HepG2 (cell line): ENCODE data around the gene BLVRA. TPM values are rescaled to one million over a fixed set of nuclear protein-coding genes. Genes with fewer than 3 reads are reported as not detected.

Experiments
- ATAC-seq: fragments of 200-7000 bp; cut with Tn5 transposase; 3 replicates; pipeline ENCODE4 v1.9.1; 2020; ENCODE audit warnings: mild to moderate bottlenecking, moderate library complexity
- BruUV-seq: library from RNA; stranded (reverse); fragments of 400-500 nt; replicated peaks from 2 replicates; lab custom pipeline; 2021; lab: Mats Ljungman, UMichigan
- CTCF ChIA-PET: fragments of 300-600 bp; formaldehyde crosslinking; extraction: SDS; loops from one replicate; lab custom pipeline; 2021; ENCODE audit warnings: low total read pairs, inconsistent platforms, low intra/inter-chr PET ratio; lab: Yijun Ruan, JAX
- POLR2A ChIA-PET: fragments of 350-600 bp; sonication (Branson Sonifier 250); formaldehyde crosslinking; loops from one replicate; lab custom pipeline; 2020; ENCODE audit warnings: antibody characterized with exemption, inconsistent platforms; lab: Yijun Ruan, JAX
- DNase-seq: peaks from one replicate; pipeline ENCODE4 v3.0.0-alpha.2; 2015; ENCODE audit warnings: low spot score
- FAIRE-seq: peaks from 3 replicates; lab custom pipeline; 2011; peaks lifted over from hg19 to GRCh38; lab: Jason Lieb, UNC
- H2AFZ ChIP-seq: one replicate; pipeline ENCODE4 v1.6.1; 2011; ENCODE audit warnings: low read length, inconsistent platforms
- H3K27ac ChIP-seq: fragments of 300-600 bp; 3 replicates; pipeline ENCODE4 v1.8.0; 2011; ENCODE audit warnings: mixed run types, mild to moderate bottlenecking, mixed read lengths, low read length, inconsistent platforms; ENCODE audit not compliant: insufficient read depth; ENCODE audit errors: extremely low read length
- H3K27me3 ChIP-seq, 2 experiments: fragments of 200-600 bp in 1 of 2; 2 replicates in 1 of 2; 3 replicates in 1 of 2; pipeline versions ENCODE4 v1.6.0 to v1.8.0; 2011; ENCODE audit warnings: low read length in 2 of 2, mild to moderate bottlenecking in 2 of 2, moderate library complexity in 2 of 2, inconsistent platforms in 1 of 2; ENCODE audit not compliant: insufficient read depth in 2 of 2, control insufficient read depth in 1 of 2
- H3K36me3 ChIP-seq, 2 experiments: fragments of 200-600 bp in 1 of 2; replicated peaks in 1 of 2; 2 replicates in 1 of 2; 3 replicates in 1 of 2; pipeline versions ENCODE4 v1.5.1 to v1.8.0; 2011; ENCODE audit warnings: low read length in 2 of 2, inconsistent platforms in 1 of 2; ENCODE audit not compliant: insufficient read depth in 2 of 2, control insufficient read depth in 1 of 2
- H3K4me1 ChIP-seq: 2 replicates; pipeline ENCODE4 v1.5.1; 2012; ENCODE audit warnings: low read length, inconsistent platforms; ENCODE audit not compliant: insufficient read depth
- H3K4me2 ChIP-seq: 2 replicates; pipeline ENCODE4 v1.6.0; 2011; ENCODE audit warnings: low read depth, low read length, inconsistent platforms
- H3K4me3 ChIP-seq, 3 experiments: fragments of 200-600 bp in 1 of 3; sonication (generic), shearing (Covaris generic) in 1 of 3; replicated peaks in 1 of 3; 2 replicates each; pipeline ENCODE4 v1.5.1; 2011 to 2016; ENCODE audit warnings: low read length in 3 of 3, inconsistent platforms in 2 of 3, low read depth in 2 of 3, mild to moderate bottlenecking in 2 of 3, control low read depth in 1 of 3, mixed read lengths in 1 of 3; ENCODE audit not compliant: insufficient read depth in 1 of 3
- H3K79me2 ChIP-seq: one replicate; pipeline ENCODE4 v1.6.1; 2011; ENCODE audit warnings: low read length, inconsistent platforms; ENCODE audit not compliant: insufficient read depth
- H3K9ac ChIP-seq: 2 replicates; pipeline ENCODE4 v1.6.0; 2011; ENCODE audit warnings: mild to moderate bottlenecking, low read depth, low read length, inconsistent platforms; ENCODE audit not compliant: insufficient read depth
- H3K9me3 ChIP-seq: 2 replicates; pipeline ENCODE4 v1.5.1; 2012; ENCODE audit warnings: mild to moderate bottlenecking, low read length
- H4K20me1 ChIP-seq: 2 replicates; pipeline ENCODE4 v1.6.0; 2011; ENCODE audit warnings: inconsistent platforms, mild to moderate bottlenecking, low read length, moderate library complexity; ENCODE audit not compliant: insufficient read depth
- ARID2 ChIP-seq: sonication (generic); formaldehyde crosslinking; IDR thresholded peaks from 2 replicates; pipeline ENCODE4 v1.8.1; 2022; ENCODE audit warnings: mild to moderate bottlenecking, missing genetic modification reagents, borderline replicate concordance
- BCL3 ChIP-seq: sonication (generic); formaldehyde crosslinking; IDR thresholded peaks from 2 replicates; pipeline ENCODE4 v1.5.1; 2020; ENCODE audit warnings: mild to moderate bottlenecking, missing genetic modification reagents, moderate library complexity
- CHCHD3 ChIP-seq: sonication (generic); formaldehyde crosslinking; IDR thresholded peaks from 2 replicates; pipeline ENCODE4 v1.8.0; 2022; ENCODE audit warnings: mild to moderate bottlenecking, missing genetic modification reagents, moderate library complexity
- JUNB ChIP-seq: sonication (generic); formaldehyde crosslinking; IDR thresholded peaks from 2 replicates; pipeline ENCODE4 v1.8.0; 2022; ENCODE audit warnings: missing genetic modification reagents, mild to moderate bottlenecking, borderline replicate concordance
- PRMT3 ChIP-seq: sonication (generic); formaldehyde crosslinking; IDR thresholded peaks from 2 replicates; pipeline ENCODE4 v1.8.1; 2022; ENCODE audit warnings: low read depth, mild to moderate bottlenecking, moderate library complexity, missing genetic modification reagents, borderline replicate concordance
- RAD21 ChIP-seq: fragments of 450-650 bp; formaldehyde crosslinking; IDR thresholded peaks from 2 replicates; pipeline ENCODE4 v1.5.0; 2020; ENCODE audit warnings: mild to moderate bottlenecking
- REL ChIP-seq: sonication (generic); formaldehyde crosslinking; conservative IDR thresholded peaks from 2 replicates; pipeline ENCODE4 v1.8.0; 2022; ENCODE audit warnings: mild to moderate bottlenecking, missing genetic modification reagents, moderate library complexity
- SP5 ChIP-seq: IDR thresholded peaks from 2 replicates; pipeline ENCODE4 v1.6.1; 2016; ENCODE audit warnings: low read depth, borderline replicate concordance
- STAG1 ChIP-seq: sonication (generic); formaldehyde crosslinking; IDR thresholded peaks from 2 replicates; pipeline ENCODE4 v1.4.0; 2020; ENCODE audit warnings: missing genetic modification reagents
- ZBTB38 ChIP-seq: sonication (generic); formaldehyde crosslinking; IDR thresholded peaks from 2 replicates; pipeline ENCODE4 v1.5.1; 2020; ENCODE audit warnings: mild to moderate bottlenecking, missing genetic modification reagents
- ZNF136 ChIP-seq: sonication (generic); formaldehyde crosslinking; IDR thresholded peaks from 2 replicates; pipeline ENCODE4 v1.8.1; 2022; ENCODE audit warnings: low read depth, mild to moderate bottlenecking, moderate library complexity, missing genetic modification reagents
- ZNF468 ChIP-seq: sonication (generic); formaldehyde crosslinking; IDR thresholded peaks from 2 replicates; pipeline ENCODE4 v1.8.0; 2022; ENCODE audit warnings: mild to moderate bottlenecking, moderate library complexity, missing genetic modification reagents
- ZNF501 ChIP-seq: sonication (generic); formaldehyde crosslinking; IDR thresholded peaks from 2 replicates; pipeline ENCODE4 v1.5.1; 2020; ENCODE audit warnings: mild to moderate bottlenecking, moderate library complexity, missing genetic modification reagents
- ZNF572 ChIP-seq: sonication (generic); formaldehyde crosslinking; IDR thresholded peaks from 2 replicates; pipeline ENCODE4 v1.5.1; 2020; ENCODE audit warnings: mild to moderate bottlenecking, missing genetic modification reagents
- ZNF589 ChIP-seq: sonication (generic); formaldehyde crosslinking; conservative IDR thresholded peaks from 2 replicates; pipeline ENCODE4 v1.8.0; 2022; ENCODE audit warnings: mild to moderate bottlenecking, moderate library complexity, missing genetic modification reagents
- ZNF75D ChIP-seq: sonication (generic); formaldehyde crosslinking; IDR thresholded peaks from 2 replicates; pipeline ENCODE4 v1.8.1; 2023; ENCODE audit warnings: missing genetic modification reagents, mild to moderate bottlenecking, borderline replicate concordance
- WGBS: methylation state at CpG from one replicate; pipeline ENCODE4 v1.1.6; 2017; ENCODE audit warnings: low lambda C conversion rate; 5-methylcytosine and 5-hydroxymethylcytosine counted together
- in situ Hi-C: cut with HindIII; loops from 2 replicates; pipeline ENCODE4 v1.10.0; 2017; ENCODE audit warnings: low pct_unique_long_range_greater_than_20kb; ENCODE audit not compliant: extremely low pct_ligation_motif_present
- intact Hi-C: fragments of 100-400 bp; cut with micrococcal nuclease; formaldehyde crosslinking; loops from one replicate; pipeline ENCODE4 v1.10.0; 2022; ENCODE audit not compliant: unreplicated experiment
- polyA plus RNA-seq, 8 experiments: library from polyadenylated mRNA; depleted of rRNA in 3 of 8; stranded (reverse) in 7 of 8; unstranded in 1 of 8; fragments of >200 nt; fragmentation: Illumina TruSeq in 4 of 8; extraction: Trizol in 4 of 8; gene quantifications; 2 replicates each; pipeline versions ENCODE4 v1.2.1 to v1.2.3, GENCODE V29; 2011 to 2016; ENCODE audit warnings: low read depth in 4 of 8, missing spikeins in 1 of 8, mixed read lengths in 1 of 8; ENCODE audit not compliant: insufficient read depth in 1 of 8
- total RNA-seq, 5 experiments: library from RNA; depleted of rRNA; stranded (reverse); fragments of >200 nt; fragmentation: Illumina TruSeq; extraction: Trizol; gene quantifications; 2 replicates each; pipeline ENCODE4 v1.2.3, GENCODE V29; 2016; ENCODE audit warnings: low read depth in 1 of 5
- TF ChIP-seq, protein P1 (sequence below): sonication (generic); formaldehyde crosslinking; conservative IDR thresholded peaks from 2 replicates; pipeline ENCODE4 v1.8.0; 2022; ENCODE audit warnings: mild to moderate bottlenecking, moderate library complexity, missing genetic modification reagents
- TF ChIP-seq, protein P2 (sequence below): sonication (generic); formaldehyde crosslinking; IDR thresholded peaks from 2 replicates; pipeline ENCODE4 v1.5.0; 2020; ENCODE audit warnings: mild to moderate bottlenecking, missing genetic modification reagents, moderate library complexity
- TF ChIP-seq, protein P3 (sequence below): IDR thresholded peaks from 2 replicates; pipeline ENCODE4 v1.6.1; 2018; ENCODE audit warnings: missing genetic modification reagents, mild to moderate bottlenecking, missing compliant biosample characterization
- TF ChIP-seq, protein P4 (sequence below): IDR thresholded peaks from 2 replicates; pipeline ENCODE4 v1.6.1; 2012; ENCODE audit warnings: inconsistent platforms

The BLVRA gene
- total and polyA plus RNA-seq, 2 of the 13 experiments (the other 11 are each of a cell fraction or from before 2014, with no cell fraction given) = 39.2 to 64.2 TPM

DNA sequence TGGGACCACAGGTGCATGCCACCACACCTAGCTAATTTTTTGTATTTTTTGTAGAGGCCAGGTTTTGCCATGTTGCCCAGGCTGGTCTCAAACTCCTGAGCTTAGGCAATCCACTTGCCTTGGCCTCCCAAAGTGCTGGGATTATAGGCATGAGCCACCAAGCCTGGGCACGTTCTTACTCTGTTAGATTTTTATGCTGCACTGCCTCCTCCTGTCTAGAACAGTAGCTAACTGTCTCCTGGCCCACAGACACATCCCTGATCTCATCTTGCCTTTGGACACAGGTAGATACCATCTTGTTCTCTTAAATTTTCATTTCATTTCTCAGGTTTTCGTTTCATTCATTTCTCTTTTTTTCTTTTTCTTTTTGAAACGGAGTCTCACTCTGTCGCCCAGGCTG, 41.1 kb downstream of the BLVRA start:
- Histone ChIP-seq H3K36me3 (peaks cover 2 to 39% of the 10 kb centered on the region in 2 experiments), H3K27me3 (no peaks in the 10 kb centered on the region), H2AFZ (no peak overlapping the region), H3K4me1 (no peaks in the 10 kb centered on the region), H3K27ac (no peak overlapping the region), H3K4me2 (no peak overlapping the region), H3K9ac (no peak overlapping the region), H3K9me3 (no peaks in the 10 kb centered on the region), H3K4me3 (no peak overlapping the region), H4K20me1 (no peaks in the 10 kb centered on the region), H3K79me2 (no peaks in the 10 kb centered on the region)
- BruUV-seq = no TSS peak
- DNase-seq (peak; percentile 45), ATAC-seq (peak; percentile 92), FAIRE-seq (no peak)
- POLR2A ChIA-PET = no interaction called here
- 74% methylated on average over 4 of the region's 4 CpGs for WGBS
- intact Hi-C loops = loop anchor here (2.0 kb wide), 1 partner anchor 71 kb away; the partner anchor contains the start of gene COA1
- in situ Hi-C loops = no loop called here
- CTCF ChIA-PET = no interaction called here
- TF ChIP-seq, protein P1, sequence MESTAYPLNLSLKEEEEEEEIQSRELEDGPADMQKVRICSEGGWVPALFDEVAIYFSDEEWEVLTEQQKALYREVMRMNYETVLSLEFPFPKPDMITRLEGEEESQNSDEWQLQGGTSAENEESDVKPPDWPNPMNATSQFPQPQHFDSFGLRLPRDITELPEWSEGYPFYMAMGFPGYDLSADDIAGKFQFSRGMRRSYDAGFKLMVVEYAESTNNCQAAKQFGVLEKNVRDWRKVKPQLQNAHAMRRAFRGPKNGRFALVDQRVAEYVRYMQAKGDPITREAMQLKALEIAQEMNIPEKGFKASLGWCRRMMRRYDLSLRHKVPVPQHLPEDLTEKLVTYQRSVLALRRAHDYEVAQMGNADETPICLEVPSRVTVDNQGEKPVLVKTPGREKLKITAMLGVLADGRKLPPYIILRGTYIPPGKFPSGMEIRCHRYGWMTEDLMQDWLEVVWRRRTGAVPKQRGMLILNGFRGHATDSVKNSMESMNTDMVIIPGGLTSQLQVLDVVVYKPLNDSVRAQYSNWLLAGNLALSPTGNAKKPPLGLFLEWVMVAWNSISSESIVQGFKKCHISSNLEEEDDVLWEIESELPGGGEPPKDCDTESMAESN (CRISPR knock-in tag) = no peak
- TF ChIP-seq ZBTB38 (CRISPR knock-in tag) (0 out of 2 replicates have a peak, but pooled peaks have one; percentile 24), BCL3 (CRISPR knock-in tag) (no peak), ZNF136 (CRISPR knock-in tag) (no peak), STAG1 (CRISPR knock-in tag) (peak; percentile 82), JUNB (CRISPR knock-in tag) (no peak), ZNF572 (CRISPR knock-in tag) (no peak), RAD21 (peak; percentile 78), REL (CRISPR knock-in tag) (no peak), ZNF468 (no peak), SP5 (CRISPR knock-in tag) (no peak), ZNF589 (CRISPR knock-in tag) (no peak), ZNF501 (CRISPR knock-in tag) (no peak), ARID2 (no peak), CHCHD3 (no peak), ZNF75D (CRISPR knock-in tag) (no peak), PRMT3 (CRISPR knock-in tag) (no peak)
- TF ChIP-seq, protein P2, sequence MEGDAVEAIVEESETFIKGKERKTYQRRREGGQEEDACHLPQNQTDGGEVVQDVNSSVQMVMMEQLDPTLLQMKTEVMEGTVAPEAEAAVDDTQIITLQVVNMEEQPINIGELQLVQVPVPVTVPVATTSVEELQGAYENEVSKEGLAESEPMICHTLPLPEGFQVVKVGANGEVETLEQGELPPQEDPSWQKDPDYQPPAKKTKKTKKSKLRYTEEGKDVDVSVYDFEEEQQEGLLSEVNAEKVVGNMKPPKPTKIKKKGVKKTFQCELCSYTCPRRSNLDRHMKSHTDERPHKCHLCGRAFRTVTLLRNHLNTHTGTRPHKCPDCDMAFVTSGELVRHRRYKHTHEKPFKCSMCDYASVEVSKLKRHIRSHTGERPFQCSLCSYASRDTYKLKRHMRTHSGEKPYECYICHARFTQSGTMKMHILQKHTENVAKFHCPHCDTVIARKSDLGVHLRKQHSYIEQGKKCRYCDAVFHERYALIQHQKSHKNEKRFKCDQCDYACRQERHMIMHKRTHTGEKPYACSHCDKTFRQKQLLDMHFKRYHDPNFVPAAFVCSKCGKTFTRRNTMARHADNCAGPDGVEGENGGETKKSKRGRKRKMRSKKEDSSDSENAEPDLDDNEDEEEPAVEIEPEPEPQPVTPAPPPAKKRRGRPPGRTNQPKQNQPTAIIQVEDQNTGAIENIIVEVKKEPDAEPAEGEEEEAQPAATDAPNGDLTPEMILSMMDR (CRISPR knock-in tag) = peak; percentile 71
- TF ChIP-seq, protein P3, sequence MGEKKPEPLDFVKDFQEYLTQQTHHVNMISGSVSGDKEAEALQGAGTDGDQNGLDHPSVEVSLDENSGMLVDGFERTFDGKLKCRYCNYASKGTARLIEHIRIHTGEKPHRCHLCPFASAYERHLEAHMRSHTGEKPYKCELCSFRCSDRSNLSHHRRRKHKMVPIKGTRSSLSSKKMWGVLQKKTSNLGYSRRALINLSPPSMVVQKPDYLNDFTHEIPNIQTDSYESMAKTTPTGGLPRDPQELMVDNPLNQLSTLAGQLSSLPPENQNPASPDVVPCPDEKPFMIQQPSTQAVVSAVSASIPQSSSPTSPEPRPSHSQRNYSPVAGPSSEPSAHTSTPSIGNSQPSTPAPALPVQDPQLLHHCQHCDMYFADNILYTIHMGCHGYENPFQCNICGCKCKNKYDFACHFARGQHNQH (CRISPR knock-in tag) = peak; percentile 40; the same call in 1 of the 2 replicates
- TF ChIP-seq, protein P4, sequence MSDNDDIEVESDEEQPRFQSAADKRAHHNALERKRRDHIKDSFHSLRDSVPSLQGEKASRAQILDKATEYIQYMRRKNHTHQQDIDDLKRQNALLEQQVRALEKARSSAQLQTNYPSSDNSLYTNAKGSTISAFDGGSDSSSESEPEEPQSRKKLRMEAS = no peak
